ENCODE results near the gene ATF5.

- TF ChIP-seq CTCF (conservative IDR thresholded peaks at IDR 0.05) = no peak
- no peak for TF ChIP-seq ZFX (IDR thresholded peaks at IDR 0.05)
Observed at GRCh38 chr19:49946415-49946814, 17.4 kb downstream of the ATF5 start.
